GM12892 (cell line): ENCODE data around the gene RNF128.
"Not testable (repeated sequence)": the region's sequence is repeated elsewhere in the genome, so short reads cannot be mapped to it uniquely, and the experiment has no call there.

Source experiments
- DNase-seq: peaks from one replicate; pipeline ENCODE4 v3.0.0; 2011; ENCODE audit not compliant: insufficient read length
- FAIRE-seq: peaks from 2 replicates; lab custom pipeline; 2011; peaks lifted over from hg19 to GRCh38; lab: Jason Lieb, UNC
- POLR2A ChIP-seq: IDR thresholded peaks from 2 replicates; pipeline ENCODE4 v1.6.1; 2011; ENCODE audit warnings: low read depth, low read length, control low read depth
- POLR2AphosphoS5 ChIP-seq: IDR thresholded peaks from 2 replicates; pipeline ENCODE4 v1.6.1; 2011; ENCODE audit warnings: low read depth, low read length, control low read depth
- TAF1 ChIP-seq: IDR thresholded peaks from 2 replicates; pipeline ENCODE4 v1.6.1; 2011; ENCODE audit warnings: low read depth, mild to moderate bottlenecking, control low read depth, low read length, borderline replicate concordance

RNF128 gene

DNA sequence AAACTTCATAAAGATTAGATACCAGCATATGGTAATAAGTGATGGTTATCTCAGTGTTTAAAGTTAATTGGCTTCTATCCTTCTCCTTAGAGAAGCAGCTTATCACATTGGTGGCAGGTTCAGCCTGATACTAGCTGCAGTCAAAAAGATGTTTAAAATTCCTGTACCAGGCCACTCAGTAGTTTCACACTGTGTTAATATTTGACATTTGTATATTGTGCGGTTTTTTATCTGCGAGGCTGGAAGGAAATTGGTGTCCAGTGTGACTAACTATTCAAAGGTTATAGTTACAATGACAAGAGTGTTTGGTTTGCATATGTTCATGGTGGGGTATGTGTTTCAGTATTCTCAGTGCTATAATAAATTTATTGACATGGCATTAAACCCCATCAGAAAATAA lies 48.5 kb downstream of the RNF128 start:
- FAIRE-seq, result no peak
- TF ChIP-seq POLR2AphosphoS5 (no peak), TAF1 (no peak), POLR2A (no peak)
- no peak for DNase-seq

DNA sequence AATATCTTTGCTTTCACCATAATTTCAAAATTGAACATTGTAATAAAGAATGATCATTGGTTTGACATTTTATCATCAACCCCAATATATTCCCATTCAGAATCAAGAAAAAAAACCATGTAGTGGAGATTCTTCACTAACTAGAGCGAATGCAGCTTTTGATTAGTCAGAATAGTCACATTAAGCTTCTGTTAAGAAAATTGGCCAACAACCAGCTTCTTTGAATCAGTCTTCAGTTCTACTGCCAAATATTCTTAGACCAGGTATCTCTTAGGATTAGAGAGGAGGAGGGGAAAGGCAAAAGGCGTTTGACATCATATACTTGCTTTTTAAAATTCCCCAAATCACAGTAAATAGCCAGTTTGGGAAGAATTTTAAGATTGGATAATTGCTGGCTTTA lies 53.8 kb downstream of the RNF128 start:
- TF ChIP-seq POLR2A, result no peak
- TF ChIP-seq TAF1, result no peak
- TF ChIP-seq POLR2AphosphoS5, result no peak
- no peak for DNase-seq
- no peak for FAIRE-seq

DNA sequence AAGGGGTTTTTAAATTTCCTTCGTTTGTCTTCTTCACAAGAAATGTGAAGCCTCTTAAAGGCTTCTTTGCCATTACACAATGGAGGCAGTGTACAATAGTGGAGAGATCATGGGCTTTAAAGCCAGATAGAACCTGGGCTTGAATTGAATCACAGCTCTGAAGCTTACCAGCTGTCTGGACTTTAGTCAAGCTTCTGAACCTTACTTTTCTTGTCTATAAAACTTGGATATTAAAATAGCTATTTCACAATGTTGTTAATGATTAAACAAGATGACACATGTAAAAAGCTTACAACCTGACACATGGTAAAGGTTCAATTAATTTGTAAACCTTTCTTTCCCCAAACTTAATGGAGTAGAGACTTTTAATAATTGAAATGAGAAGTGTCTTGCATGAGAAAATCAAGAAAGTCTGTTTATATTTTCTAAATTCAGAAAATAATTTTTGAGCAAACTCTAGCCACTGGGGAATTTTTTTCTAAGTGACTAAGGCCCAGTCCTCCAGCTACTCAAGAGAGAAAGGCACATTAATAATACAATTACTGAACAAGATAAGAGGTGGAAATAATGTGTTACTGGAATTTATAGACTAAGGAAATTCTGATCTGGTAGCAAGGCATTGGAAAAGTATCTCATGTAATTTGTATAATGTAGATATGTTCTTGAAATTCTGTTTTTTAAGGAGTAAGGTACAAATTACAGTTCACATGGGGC lies 54.3 kb downstream of the RNF128 start:
- TF ChIP-seq POLR2A (no peak), TAF1 (no peak), POLR2AphosphoS5 (no peak)
- no peak for FAIRE-seq
- DNase-seq, result no peak

DNA sequence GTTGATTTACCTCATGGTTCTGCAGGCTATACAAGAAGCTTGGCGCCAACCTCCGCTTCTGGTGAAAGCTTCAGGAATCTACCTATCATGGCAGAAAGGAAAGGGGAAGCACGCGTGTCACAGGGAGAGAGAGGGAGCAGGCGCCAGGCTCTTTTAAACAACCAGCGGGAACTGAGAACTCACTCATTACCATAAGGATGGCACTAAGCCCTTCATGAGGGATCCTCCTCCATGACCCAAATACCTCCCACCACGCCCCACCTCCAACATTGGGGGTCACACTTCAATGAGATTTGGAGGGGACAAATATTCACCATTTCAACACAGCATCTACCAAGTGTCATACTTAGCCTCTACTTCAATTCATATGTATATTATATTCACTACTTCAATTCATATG lies 57.2 kb downstream of the RNF128 start:
- no peak for FAIRE-seq
- TF ChIP-seq TAF1 (no peak), POLR2A (no peak), POLR2AphosphoS5 (no peak)

DNA sequence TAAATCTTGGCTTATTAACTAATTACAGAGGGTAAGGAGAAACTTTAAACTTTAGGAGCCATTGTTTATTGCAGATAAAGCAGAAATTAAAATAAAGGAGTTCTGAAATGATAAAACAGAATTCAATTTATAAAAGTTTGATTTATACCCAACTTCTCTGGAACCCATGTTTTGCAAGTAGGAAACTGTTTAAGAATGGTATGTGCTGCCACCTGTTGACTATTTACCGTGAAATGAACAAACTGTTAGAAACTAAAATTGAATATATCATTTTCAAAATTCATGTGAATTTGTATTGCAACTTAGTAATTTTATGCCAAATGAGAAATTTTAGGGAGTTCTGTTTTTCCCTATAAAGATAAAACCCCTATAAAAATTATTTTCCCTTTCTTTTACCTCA lies 65.0 kb downstream of the RNF128 start:
- DNase-seq (no peak), FAIRE-seq (no peak)
- TF ChIP-seq POLR2AphosphoS5 (no peak), TAF1 (no peak), POLR2A (no peak)

More for the DNA sequence above, 57.2 kb downstream of the RNF128 start:
- DNase-seq, result no peak

DNA sequence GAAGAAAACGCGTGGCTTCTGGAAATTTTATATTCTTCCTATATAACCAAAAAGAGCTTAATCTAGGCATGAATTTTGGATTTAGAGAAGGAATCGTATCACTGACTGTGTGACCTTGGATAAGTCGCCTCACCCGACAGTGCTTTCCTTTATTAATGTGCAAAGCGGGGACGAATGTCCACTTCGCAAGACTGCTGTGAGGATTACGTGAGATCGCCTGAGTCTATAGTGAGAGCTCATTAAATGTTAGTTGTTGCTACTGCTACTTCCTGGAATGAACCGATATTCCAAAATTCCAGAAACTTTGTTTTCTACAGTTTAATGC lies 75.5 kb downstream of the RNF128 start:
- TF ChIP-seq POLR2AphosphoS5, result no peak
- TF ChIP-seq TAF1, result no peak
- TF ChIP-seq POLR2A, result no peak
- FAIRE-seq (no peak), DNase-seq (no peak)

DNA sequence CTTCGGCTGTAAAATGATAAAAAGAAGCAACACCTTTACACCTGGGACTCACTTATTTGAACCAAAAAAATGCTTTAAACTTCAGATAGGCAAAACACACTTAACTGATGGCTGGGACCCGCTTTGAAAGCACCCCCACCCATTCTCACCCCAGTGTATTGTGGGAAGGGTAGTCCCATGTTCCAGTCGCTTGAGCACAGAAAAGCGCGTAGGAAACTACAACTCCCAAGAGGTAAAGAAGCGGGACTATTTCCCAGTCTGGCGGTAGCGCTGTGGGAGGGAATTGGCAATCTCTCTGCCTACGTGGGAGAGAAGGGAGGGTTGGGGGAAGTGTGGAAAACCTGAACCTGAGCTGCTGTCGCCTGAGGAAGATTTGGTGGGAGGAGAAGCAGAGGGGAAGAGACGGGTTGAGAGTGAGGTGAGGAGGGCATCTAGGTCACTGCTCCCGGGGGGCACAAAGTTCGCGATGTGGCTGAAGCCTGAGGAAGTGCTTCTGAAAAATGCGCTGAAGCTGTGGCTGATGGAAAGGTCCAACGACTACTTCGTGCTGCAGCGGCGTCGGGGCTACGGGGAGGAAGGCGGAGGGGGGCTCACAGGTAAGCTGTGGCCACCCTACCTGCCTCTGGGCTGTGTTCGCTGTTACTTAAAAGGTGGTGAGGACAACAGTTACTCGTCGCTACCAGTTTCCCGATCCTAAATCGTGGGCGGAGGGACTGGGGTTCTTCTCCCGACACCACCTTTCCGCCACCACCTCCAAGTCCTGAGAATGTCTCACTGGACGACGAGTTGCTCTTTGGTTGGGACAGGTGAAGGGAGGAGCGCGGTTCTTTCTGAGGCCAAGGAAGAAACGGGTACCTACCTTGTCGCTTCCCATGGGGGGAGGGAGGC lies 76.1 kb downstream of the RNF128 start, which contains the start of gene TBC1D8B:
Gene TBC1D8B, plus strand, starts transcription at position 286 of the 888 bp plus-strand sequence. Its CDS starts 181 bp downstream, at position 467.
- TF ChIP-seq POLR2AphosphoS5, result no peak
- no peak for TF ChIP-seq POLR2A
- TF ChIP-seq TAF1, result no peak
- FAIRE-seq, result peak; percentile 78
- DNase-seq, result peak; percentile 6

DNA sequence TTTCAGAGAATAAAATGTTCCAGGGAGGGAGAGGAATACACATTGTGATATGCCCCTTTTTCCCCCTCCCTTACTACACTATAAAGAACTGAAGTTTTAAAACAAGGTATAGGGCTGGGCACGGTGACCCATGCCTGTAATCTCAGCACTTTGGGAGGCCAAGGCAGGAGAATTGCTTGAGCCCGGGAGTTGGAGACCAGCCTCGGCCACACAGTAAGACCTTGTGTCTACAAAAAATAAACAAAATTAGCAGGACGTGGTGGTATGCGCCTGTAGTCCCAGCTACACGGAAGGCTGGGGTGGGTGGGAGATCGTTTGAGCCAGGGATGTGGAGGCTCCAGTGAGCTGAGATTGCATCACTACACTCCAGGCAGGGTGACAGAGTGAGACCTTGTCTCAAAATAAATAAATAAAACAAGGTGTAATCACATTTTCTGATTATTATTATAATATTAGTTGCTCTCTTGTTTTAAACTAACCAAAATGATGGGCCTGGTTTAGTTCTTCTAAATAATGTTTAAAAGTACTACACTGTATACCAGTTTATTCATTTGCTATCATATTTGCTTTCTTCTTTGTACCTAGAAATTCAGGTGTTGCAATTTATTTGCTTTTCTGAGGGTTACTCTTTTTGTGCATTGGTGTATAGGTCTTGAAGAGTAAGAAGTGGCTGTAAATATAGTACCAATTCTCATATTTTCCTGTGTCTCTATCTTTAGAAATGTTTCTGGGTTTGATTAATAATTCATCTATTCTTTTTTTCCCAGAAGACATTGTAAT lies 84.8 kb downstream of the RNF128 start:
- no peak for TF ChIP-seq TAF1
- no peak for TF ChIP-seq POLR2AphosphoS5
- TF ChIP-seq POLR2A, result no peak
- FAIRE-seq (no peak), DNase-seq (no peak)

DNA sequence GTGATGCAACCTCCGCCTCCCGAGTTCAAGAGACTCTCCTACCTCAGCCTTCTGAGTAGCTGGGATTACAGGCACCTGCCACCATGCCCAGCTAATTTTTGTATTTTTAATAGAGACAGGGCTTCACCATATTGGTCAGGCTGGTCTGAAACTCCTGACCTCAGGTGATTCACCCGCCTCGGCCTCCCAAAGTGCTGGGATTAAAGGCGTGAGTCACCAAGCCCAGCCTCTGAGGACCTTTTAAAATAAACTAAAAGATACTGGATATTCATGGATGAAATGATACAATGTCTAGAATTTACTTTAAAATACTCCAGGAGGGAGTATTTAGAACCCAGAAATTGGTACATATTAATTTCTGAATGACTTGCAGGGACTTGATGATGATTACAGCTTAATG lies 86.4 kb downstream of the RNF128 start:
- FAIRE-seq, DNase-seq: not testable (repeated sequence)

DNA sequence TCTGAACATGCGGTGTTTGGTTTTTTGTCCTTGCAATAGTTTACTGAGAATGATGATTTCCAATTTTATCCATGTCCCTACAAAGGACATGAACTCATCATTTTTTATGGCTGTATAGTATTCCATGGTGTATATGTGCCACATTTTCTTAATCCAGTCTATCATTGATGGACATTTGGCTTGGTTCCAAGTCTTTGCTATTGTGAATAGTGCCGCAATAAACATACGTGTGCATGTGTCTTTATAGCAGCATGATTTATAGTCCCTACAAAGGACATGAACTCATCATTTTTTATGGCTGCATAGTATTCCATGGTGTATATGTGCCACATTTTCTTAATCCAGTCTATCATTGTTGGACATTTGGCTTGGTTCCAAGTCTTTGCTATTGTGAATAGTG lies 87.6 kb downstream of the RNF128 start:
- not testable (repeated sequence) for FAIRE-seq, DNase-seq
